HG03565 (cell line): ENCODE results near the gene INTS6L.
"Not testable (repeated sequence)": the region's sequence is repeated elsewhere in the genome, so short reads cannot be mapped to it uniquely, and the experiment has no call there.

Experiments used
- ATAC-seq: cut with Tn5 transposase; IDR thresholded peaks from one replicate; pipeline ENCODE4 v1.9.1; 2021; ENCODE audit warnings: mild to moderate bottlenecking, moderate library complexity; ENCODE audit not compliant: unreplicated experiment

The INTS6L gene

DNA sequence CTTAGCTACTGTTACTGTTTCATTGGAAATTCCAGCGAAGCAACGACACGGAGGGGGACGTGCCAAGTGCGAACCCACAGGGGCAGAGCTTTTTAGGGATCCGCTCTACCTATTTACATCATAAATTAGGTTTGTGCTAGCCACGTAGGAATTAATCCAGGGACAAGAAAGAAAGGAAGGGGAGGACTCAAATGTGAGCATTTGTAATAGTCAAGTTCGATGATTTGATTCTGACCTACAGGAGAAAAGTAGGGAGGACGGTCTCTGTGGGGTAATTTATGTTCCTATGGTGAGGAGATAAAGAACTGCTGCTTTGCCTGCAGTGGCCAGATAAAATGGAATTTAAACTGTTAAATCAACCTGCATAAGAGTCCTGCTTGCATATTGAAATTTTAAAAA, 1.7 kb downstream of the INTS6L start:
- ATAC-seq, result no peak

GRCh38 chrX:135522878-135523693, 2.6 kb downstream of the INTS6L start:
- no peak for ATAC-seq

DNA sequence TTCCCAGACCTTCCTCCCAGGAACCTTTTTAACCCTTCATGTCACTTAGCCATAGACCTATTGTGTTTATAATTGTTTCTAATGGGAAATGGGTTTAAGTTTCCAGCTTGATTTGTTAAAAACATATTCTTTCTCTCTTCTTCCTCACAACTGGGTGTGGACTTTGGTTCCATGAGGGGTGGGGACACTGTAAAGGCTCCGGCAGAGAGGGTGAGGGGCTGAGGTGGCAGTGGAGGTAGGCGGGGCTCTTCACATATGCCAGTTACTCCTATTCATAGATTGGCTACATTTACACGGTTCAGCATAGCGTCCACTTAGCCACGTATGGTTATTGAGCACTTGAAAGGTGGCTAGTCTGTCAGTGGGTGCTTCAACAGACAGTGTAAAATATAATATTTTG, 7.8 kb downstream of the INTS6L start:
- ATAC-seq, result no peak

GRCh38 chrX:135528756-135529155, 8.3 kb downstream of the INTS6L start:
- no peak for ATAC-seq

DNA sequence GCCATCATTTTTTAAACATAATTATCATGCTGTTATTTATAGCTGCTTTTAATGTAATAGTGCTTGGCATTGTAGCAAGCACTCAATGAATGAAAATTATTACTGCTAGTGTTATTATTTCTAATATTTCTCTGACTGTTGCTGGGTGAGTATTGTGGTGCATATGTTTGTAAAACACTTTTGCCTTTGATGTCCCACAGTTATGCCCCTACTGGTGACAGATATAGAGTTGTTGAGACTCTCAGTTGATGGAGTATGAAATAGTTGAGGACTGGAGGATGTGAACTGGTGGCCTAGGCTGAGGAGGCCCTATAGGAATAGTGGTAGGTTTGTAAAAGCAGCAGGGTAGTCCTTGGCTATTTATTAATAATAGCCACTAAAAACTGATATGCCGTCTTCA, 9.6 kb downstream of the INTS6L start:
- no peak for ATAC-seq

DNA sequence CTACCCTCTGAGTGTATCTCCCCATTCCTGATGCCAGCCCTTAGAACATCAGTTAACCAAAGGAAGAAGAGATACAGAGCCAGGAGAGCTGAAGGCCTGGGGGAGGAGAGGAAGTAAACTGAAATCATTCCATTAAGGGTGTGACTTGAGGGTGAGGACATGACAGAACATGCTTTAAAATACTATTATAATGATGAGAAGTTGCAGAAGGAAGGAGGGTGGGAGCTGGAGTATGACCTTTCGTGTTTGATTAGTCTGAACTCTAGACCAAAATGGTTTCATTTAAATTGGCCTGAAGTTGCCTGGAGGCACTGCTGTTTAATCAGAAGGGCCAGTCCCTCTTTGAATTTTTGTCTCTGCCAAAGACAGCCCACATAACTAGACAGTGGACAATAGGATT, 11.4 kb downstream of the INTS6L start:
- ATAC-seq, result no peak

- ATAC-seq, result no peak
These were observed 14.8 kb downstream of the INTS6L start for GRCh38 chrX:135535077-135535940.

- no peak for ATAC-seq
These were observed 16.4 kb downstream of the INTS6L start for GRCh38 chrX:135536877-135537276.

DNA sequence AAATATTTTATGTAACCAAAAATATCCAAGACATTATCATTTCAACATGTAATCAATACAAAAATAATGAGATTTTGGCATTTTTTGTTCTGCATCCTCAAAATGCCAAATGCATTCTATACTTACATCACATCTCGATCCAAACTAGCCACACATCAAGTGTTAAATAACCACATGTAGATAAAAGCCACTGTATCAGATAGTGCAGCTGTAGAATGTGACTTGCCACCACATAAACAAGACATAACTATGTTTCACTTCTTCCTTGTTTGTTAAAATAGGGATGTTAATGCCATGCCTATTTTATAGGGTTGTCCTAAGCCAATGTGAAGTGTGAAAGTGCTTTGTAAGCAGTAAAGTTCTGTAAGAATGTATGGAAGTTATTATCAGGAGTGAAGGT, 20.9 kb downstream of the INTS6L start:
- no peak for ATAC-seq

- ATAC-seq, result no peak
These were observed 22.7 kb downstream of the INTS6L start for GRCh38 chrX:135543172-135543571.

DNA sequence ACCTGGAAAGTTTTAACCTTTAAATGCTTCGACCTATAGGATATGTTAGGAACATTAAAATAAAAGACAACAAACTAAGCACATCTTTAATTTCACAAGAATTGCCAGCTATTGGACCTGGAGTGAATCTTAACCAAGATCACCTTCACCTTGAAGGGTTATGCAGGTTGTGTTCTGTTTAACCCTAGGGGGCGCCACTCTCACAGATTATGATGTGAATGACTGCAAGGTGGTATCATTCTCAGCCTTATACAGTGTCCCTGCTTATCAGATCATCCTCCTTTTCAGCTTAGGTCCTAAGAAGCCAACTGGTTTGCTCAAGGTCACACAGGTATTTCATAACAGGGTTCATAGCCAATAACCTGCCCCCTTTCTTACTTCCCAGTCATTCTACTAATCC, 23.5 kb downstream of the INTS6L start:
- no peak for ATAC-seq

DNA sequence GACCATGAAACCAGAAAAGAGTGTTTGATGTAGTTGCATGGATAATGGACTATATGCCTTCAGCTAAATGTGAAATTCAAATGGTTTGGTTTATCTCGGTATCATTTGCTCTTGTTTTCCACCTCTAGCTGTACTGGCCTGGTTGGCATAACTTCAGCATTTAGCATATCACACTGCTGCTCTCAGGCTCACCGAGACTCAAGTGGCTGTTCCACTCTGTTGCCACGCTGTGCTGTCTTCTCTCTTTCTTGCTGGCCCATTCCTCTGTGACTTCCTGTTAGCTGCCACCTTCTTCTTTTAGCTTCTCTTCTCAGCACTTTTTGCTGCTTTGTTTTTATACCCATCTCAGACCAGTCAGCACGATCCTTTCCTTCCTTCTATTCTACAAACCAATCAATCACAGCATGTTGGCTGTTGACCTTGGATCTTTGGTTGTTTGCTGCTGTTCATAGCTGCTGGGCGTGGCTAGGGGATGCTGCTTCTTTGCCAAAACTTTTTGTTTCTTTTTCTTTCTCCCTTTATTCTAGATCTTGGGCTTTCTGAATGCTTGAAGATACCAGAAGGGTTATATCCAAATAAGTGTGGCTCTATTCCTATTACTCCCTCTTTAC, 24.0 kb downstream of the INTS6L start:
- no peak for ATAC-seq

- no peak for ATAC-seq
These were observed 27.3 kb downstream of the INTS6L start for GRCh38 chrX:135547767-135548166.

DNA sequence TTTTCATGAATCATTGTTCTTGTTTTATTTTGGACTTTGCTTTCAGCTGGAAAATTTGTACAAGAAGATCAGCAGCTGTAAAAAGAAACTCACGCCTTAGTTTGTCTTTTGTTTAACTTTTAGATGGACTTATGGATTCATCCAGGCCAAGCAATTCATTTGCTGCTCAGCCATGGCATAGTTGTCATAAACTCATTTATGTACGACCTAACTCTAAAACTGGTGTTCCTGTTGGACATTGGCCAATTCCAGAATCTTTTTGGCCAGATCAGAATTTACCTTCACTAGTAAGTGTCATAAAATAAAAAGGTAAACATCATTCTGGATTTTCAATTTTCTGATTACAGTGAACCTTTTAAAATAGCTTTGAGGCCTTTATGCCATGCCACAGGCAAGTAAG, 29.1 kb downstream of the INTS6L start:
- no peak for ATAC-seq

- peak; percentile 48 for ATAC-seq
These were observed 35.6 kb downstream of the INTS6L start for GRCh38 chrX:135556055-135556454.

DNA sequence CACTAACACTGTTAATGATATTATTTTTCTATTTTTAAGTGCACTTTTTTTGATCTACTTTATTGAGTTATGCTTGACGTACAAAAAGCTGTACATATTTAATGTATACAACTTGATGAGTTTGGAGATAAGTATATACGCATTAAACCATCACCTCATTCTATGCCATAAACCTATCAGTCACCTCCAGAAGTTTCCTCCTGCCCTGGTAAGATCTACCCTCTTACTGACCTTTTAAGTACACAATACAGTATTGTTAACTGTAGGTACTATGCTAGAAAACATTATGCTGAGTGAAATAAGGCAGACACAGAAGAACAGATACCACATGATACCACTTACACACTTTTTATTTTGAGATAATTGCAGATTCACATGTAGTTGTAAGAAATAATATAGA, 36.9 kb downstream of the INTS6L start:
- ATAC-seq, result no peak

- no peak for ATAC-seq
These were observed 52.0 kb downstream of the INTS6L start for GRCh38 chrX:135572436-135572835.

- no peak for ATAC-seq
These were observed 61.0 kb downstream of the INTS6L start for GRCh38 chrX:135581496-135581895.

GRCh38 chrX:135585153-135585552, 64.7 kb downstream of the INTS6L start:
- ATAC-seq, result no peak

GRCh38 chrX:135591871-135592270, 71.4 kb downstream of the INTS6L start:
- no peak for ATAC-seq

GRCh38 chrX:135594049-135594448, 73.6 kb downstream of the INTS6L start:
- not testable (repeated sequence) for ATAC-seq

DNA sequence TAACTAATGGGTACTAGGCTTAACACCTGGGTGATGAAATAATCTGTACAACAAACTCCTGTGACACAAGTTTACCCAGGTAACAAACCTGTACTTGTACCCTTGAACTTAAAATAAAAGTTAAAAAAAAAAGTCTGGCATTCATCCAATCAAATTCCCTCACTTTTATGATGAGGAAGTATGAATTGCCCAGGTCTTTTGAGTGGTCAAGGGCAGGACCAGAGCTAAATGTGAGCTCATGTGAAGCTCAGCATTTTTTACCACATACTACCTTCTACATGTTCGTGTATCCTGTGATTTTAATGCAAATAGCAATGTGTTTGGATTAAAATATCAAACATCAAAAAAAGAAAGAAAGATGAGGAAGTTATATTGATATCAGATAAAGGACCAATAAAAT, 74.0 kb downstream of the INTS6L start:
- ATAC-seq, result not testable (repeated sequence)
